IPS DF 19.7 (cell line): Measurements from ENCODE around the gene PCDH15.
A peak's percentile ranks its signal among the peaks of the same experiment; 100 is the strongest.

Experiments
- DNase-seq: peaks from one replicate; pipeline ENCODE4 v3.0.0-alpha.2; 2013; ENCODE audit warnings: low read depth, low spot score

PCDH15 gene

DNA sequence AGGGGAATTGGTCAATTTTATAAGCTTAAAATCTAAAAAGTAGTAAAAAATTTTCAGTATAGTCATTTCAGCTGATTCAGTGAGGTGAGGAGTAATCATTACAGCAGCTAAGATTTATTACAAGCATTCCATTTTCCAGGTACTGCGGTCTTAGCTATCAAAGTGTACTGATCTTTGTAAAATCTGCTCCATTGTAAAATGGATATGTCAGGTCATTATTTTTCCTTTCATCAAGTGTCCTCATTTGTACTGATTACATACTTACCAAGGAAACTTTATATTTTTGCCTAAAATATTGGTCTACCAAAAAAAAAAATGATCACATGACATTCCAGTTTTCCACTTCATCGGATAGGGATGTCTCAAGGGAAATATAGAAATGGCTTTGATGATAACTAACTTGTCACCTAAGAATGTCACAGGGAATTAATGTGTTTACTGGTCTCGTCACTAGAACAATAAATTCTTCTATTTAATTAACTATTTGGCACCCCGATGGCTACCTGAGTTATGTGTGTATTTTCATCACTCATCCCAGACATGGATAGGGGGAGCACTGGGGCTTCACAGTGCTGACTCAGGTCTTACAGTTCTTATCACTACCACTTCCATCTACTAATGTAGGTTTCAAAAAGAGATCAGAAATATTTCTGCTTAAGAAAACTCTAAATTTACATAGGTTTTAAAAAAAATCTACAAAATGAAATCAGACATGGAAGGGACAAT, 948.4 kb downstream of the PCDH15 start:
- DNase-seq = no peak

DNA sequence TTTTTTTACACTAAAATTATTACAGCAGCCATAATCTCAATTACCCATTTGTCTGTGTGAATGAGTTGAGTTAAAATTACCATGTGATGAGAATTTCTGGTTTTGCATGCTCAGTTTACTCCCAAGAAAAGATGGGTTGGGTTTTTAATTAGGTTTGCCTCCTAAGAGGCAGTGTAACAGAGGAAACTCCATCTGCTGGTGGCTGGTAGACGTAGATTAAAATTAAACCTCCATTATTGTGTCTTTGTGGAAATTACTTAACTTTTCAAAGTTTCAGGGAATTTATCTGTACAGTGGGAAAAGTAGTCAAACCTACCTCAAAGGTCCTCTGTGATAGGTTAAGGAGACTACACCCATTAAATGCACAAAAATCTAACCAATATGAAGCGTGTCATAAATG, 954.2 kb downstream of the PCDH15 start:
- no peak for DNase-seq

DNA sequence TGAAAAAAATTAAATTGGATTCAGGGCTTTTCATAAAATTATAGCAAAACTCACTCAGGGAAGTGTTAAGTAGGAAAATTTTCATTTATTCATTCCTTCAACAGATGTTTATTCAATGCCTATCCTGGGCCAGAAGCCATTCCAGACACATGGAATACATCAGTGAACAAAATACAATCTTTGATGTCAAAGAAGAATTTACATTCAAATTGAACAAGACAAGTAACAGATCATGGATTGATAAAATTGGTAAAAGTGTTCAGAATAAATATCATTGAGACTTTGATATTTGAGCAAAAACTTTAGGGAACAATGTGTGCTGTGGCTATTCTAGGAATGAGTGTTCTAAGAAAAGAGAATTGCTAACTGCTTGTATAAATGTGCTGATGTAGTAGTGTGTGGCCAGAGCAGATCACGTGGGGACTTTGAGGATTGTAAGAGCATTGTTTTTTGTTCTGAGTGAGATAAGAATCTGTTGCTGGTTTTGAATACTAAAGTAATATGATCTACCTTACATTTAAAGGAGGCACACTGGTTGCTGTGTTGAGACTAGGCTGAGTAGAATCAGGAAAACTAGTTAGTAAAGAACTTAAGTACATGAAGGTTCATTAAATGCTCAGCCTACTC, 957.2 kb downstream of the PCDH15 start:
- no peak for DNase-seq

GRCh38 chr10:53841483-53842145, 959.4 kb downstream of the PCDH15 start:
- DNase-seq = no peak

- DNase-seq = no peak
Observed at GRCh38 chr10:53840653-53841052, 960.4 kb downstream of the PCDH15 start.

- no peak for DNase-seq
Observed at GRCh38 chr10:53839440-53840039, 961.5 kb downstream of the PCDH15 start.

DNA sequence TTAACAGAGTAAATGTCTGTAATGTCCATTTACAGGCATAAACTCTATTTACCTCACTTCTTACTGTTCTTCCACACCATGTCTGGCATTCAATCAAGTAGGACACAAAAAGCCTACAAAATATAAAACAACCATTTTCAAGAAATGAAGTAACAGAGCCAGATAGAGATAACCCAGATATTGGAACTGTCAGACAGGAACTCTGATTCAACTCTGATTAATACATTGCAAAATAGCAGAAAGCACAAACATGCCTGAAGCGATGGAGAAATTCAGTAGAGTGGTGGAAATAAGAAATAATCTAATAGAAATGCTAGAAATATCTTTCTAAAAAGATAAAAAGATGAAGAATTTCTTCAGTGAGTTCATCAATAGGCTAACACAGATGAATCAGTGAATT, 964.4 kb downstream of the PCDH15 start:
- DNase-seq = no peak

DNA sequence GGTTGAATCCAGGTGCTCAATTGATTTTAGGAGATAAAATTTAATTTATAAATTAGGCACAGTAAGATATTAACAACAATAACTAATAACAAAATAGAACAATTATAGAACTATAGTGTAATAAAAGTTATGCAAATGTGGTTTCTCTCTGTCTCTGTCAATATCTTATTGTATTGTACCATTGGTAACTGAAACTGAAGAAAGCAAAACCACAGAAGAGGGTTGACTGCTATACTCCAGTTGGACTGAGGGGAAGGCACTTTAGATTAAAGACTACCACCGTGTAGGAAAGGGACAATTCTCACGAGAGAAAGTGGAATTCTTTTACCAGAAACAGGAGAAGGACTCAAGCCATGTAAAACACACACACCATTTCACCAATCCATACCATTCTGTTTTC, 967.1 kb downstream of the PCDH15 start:
- no peak for DNase-seq

DNA sequence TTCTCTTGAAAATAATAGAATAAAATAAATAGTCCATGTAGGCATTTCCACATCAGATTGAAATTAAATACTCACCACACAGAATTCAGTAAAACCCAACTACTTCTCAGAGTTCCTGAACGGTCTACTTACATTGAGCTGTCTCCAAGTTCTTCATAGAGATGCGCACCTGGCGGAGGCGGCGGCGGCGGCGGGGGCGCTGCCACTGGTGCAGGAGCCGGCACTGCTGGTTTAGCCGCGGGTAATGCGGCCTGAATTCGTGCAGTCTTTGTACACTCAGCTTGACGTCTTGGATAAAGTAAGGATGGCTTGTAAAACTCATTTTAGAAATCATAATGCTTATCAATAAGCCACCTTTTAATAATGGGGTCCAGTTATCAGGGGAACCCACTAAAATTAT, 973.8 kb downstream of the PCDH15 start:
- DNase-seq = no peak

DNA sequence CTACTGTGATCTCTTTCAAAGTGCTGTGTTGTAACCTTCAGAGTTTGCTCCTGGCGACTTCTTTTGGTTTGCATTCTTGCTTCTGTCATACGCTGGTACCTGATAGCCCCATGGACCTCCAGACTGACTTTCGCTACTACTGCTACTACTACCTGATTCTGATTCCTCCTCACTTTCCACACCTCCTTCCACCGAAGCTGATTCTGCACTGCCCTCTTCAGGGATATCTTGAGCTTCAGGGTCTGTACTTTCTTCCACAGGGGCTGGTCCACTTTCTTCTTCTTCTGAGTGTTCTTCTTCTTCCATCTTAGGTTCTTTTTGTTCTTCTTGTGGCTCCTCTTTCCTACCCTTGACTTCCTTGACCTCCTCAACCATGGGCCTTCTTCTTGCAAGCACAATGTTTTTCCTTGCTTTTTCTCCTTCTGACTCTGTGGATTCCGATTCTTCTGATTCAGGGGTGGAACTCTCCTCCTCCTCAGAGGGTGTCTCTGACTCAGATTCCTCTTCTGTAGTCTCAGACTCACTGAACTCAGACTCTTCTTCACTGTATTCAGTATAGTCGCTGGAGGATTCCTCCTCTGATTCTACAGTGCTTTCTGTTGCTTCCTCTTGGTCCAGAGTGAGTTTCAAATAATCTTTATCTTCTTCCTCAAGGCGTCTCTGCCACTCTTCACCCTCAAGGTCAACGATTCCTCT, 992.2 kb downstream of the PCDH15 start:
- DNase-seq = peak; percentile 38

- DNase-seq = peak; percentile 20
Observed at GRCh38 chr10:53786236-53786900, 1014.7 kb downstream of the PCDH15 start.

DNA sequence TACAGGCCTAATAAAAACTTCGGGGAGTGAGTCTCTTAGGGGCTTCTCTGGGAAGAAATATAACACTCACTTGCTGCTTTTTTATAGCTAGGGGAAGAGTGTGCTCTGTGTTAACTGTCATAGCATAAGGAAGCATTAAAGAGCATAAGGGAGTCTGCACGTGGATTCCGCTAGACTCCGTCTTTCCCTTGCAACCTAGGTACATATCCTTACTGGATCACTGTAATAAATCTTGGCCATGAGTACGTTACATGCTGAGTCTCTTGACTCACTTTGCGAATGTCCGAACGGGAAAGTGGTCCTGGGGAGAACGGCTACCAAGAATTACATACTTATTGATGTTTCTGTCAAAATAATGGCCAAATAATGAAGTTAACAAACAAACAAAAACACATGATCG, 1029.3 kb downstream of the PCDH15 start:
- no peak for DNase-seq

DNA sequence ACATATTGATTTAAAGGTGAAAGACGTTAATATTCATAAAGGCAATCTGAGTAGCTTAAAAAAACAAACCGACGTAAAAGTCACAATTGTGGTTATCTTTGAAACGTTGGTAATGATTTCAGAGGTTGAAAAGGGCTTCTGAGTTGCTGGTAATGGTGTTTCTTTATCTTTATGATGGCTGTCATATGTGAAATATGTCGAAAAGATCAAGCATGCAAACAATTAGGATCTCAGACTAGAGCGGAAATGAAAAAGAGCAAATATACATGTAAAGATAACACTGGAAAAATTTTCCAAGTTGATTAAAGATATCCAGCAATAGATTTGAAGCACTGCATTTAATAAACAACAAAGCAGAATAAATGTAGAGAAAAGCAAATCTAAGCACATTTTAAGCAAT, 1030.1 kb downstream of the PCDH15 start:
- DNase-seq = no peak

DNA sequence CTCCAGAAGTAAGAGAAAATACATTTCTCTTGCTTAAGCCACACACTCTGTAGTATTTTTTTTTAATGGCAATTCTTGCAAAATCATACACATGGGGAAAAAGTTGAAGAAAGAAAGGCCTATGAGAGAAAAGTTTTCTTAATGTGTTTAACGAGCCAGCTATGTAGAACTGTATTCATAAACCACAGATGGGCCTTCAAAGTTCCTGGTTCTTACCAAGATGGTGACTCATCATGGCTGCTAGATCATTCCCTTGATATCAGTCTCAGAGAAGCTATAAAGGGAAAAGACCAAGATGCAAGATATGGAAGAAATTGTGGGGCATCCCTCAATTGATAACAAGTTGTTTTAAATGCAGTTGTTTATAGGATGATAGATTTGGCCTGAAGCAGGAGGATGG, 1035.7 kb downstream of the PCDH15 start:
- no peak for DNase-seq

DNA sequence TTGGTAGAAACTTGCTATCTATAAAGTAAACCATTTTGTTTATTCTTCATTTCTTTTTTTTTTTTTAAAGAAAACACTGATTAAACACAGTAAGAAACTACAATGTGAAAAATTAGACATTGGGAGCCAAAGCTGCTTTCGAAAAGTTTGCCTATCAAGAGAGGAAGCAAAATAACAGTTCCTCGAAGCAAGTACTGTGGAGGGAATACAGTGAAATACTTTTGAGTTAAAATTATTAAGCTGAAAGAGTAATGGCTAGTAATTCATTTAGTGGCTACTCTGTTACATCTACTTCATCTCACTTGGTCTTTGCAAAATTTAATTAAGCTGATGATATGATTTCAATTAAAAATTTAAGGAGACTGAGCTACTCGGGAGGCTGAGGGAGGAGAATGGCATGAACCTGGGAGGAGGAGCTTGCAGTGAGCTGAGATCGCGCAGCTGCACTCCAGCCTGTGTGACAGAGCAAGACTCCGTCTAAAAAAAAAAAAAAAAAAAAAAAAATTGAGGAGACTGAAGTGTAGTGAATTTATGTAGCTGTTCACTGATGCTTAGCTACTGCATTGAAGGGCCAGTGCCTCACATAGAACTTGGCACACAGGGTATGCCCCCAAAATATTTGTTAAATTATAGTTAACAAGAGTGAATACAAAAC, 1046.3 kb downstream of the PCDH15 start:
- no peak for DNase-seq
